Measurements from ENCODE around the gene STUM. TPM values are rescaled to one million over a fixed set of nuclear protein-coding genes. Genes with fewer than 3 reads are reported as not detected.

Gene STUM
- total RNA-seq, 1 donor from 2014 or later = 0.86 TPM

DNA sequence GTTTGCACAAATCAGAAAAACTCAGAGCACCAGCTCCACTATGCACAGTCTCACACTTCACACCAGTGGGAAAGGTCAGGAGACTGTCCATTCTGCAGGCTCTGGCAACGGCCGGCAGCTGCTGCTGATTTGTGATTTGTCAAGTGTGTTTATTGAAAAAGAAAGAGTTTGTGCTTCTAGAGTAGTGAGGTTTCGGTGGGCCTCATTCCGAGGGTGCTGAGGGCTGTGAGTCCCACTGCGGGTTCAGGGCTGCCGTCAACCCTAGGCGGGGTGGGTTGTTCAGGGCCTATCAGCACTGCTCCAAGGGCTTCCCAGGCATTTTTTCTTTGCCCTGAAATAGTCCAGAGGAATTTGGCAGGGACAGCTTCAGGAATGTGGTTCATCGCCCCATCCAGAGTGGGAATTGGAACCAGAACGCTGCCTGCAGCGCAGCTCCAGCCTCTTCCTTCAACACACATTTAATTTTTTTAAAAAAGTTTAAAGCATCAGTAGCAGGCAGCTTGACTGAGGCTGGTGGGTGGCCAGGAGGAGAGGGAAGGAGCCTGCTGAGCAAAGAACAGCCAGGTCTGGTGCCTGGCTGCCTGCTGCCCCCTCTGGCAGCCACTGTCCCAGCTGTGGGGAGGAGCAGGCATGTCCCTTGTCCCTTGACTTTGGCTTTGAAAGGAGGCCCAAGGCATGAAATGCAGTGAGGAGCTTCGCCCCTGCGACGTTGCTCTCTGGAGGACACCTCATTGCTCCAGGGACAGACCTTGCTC, 19.7 kb downstream of the STUM start:
- peaks cover 7% of the 10 kb centered on the region for H3K27me3 Mint-ChIP-seq (ENCODE audit: low read depth)
- no peak for DNase-seq (ENCODE audit: low read depth, low spot score)
- H3K4me1 Mint-ChIP-seq = peaks cover 7% of the 10 kb centered on the region
- no peaks in the 10 kb centered on the region for H3K36me3 Mint-ChIP-seq (ENCODE audit: low read depth)
- TF ChIP-seq CTCF (conservative IDR thresholded peaks at IDR 0.05) = peak; percentile 35
- peaks cover 2% of the 10 kb centered on the region for H3K9me3 Mint-ChIP-seq
- no peak overlapping the region for H3K4me3 Mint-ChIP-seq
- no peak overlapping the region for H3K27ac Mint-ChIP-seq (ENCODE audit: unreplicated experiment)

DNA sequence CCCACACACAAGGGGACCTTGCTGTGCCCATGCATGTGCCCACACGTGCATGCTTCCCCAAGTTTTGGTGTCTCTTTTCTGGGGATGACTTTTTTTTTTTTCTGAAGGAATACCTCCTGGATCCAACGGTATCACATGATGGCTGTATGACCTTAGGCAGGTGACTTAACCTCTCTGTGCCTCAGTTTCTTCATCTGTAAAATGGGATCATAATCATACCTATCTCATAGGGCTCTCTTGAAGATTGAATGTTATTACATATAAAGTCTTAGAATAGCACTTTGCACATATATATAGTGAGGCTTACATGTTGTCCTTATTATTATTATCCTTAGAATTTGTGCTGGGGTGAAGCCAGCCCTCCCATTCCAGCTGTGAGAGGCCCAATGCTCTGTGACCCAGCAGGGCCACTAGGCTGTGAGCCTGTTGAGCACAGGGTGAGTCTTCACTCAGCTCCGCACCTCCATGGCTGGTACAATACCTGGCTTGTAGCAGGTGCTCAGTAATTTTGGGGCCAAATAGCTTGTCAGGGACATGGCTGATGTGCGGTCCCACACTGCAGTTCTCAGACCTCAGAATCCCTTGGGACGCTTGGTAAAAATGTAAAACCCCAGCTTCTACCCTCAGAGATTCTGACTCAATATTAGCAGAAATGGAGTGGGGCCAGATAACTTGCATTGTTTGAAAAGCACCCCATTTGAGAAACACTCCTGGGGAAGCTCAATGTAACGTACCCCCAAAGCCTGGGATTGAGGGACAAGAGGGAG, 20.6 kb downstream of the STUM start:
- peaks cover under 1% of the 10 kb centered on the region for H3K9me3 Mint-ChIP-seq
- peaks cover 7% of the 10 kb centered on the region for H3K27me3 Mint-ChIP-seq (ENCODE audit: low read depth)
- no peak overlapping the region for H3K4me3 Mint-ChIP-seq
- TF ChIP-seq CTCF (conservative IDR thresholded peaks at IDR 0.05) = no peak
- H3K36me3 Mint-ChIP-seq (ENCODE audit: low read depth) = no peaks in the 10 kb centered on the region
- DNase-seq (ENCODE audit: low read depth, low spot score) = no peak
- no peak overlapping the region for H3K27ac Mint-ChIP-seq (ENCODE audit: unreplicated experiment)
- peaks cover 7% of the 10 kb centered on the region for H3K4me1 Mint-ChIP-seq

DNA sequence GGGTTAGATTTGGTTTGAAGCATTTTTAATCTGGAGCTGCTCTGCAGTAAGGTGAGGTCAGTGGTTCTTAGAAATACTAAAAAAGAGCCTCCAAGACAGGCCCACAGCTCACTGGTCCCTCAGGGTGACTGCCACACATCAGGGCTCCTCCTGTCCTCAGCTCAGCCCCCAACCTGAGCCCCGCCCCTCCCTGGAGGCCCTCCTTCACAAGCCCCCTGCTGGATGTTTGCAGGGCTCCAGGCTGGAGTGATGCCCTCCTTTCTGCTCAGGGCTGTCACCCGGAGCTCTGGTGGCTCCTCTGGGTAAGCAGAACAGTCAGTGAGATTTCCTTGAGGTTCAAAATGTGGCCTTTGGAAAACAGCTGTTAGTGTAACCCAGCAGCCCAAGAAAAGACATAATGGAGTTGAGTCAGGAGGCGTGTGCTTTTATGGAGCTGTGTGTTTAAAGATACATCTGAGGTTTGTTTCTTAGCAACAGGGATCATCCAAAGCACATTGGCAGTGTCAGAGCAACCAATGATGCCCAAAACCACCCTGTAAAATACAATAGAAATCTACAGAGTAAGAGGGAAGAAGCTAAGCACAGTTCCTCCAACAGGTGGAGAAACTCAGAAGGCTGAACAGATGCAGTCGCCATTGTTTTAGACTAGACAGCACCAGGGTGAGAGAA, 21.4 kb downstream of the STUM start:
- Mint-ChIP-seq H3K4me3 (no peak overlapping the region), H3K36me3 (ENCODE audit: low read depth) (no peaks in the 10 kb centered on the region), H3K4me1 (peaks cover 7% of the 10 kb centered on the region), H3K27me3 (ENCODE audit: low read depth) (peaks cover 7% of the 10 kb centered on the region), H3K27ac (ENCODE audit: unreplicated experiment) (no peak overlapping the region), H3K9me3 (no peaks in the 10 kb centered on the region)
- DNase-seq (ENCODE audit: low read depth, low spot score) = peak; percentile 45
- peak; percentile 56 for TF ChIP-seq CTCF (conservative IDR thresholded peaks at IDR 0.05)

GRCh38 chr1:226571893-226572292, 23.3 kb downstream of the STUM start:
- no peak overlapping the region for H3K27ac Mint-ChIP-seq (ENCODE audit: unreplicated experiment)
- H3K9me3 Mint-ChIP-seq = no peaks in the 10 kb centered on the region
- TF ChIP-seq CTCF (conservative IDR thresholded peaks at IDR 0.05) = no peak
- H3K4me3 Mint-ChIP-seq = no peak overlapping the region
- H3K27me3 Mint-ChIP-seq (ENCODE audit: low read depth) = peaks cover 5% of the 10 kb centered on the region
- no peak for DNase-seq (ENCODE audit: low read depth, low spot score)
- H3K4me1 Mint-ChIP-seq = peaks cover 7% of the 10 kb centered on the region
- H3K36me3 Mint-ChIP-seq (ENCODE audit: low read depth) = no peaks in the 10 kb centered on the region

- peaks cover 2% of the 10 kb centered on the region for H3K27me3 Mint-ChIP-seq (ENCODE audit: low read depth)
- H3K4me3 Mint-ChIP-seq = no peak overlapping the region
- no peaks in the 10 kb centered on the region for H3K36me3 Mint-ChIP-seq (ENCODE audit: low read depth)
- no peak overlapping the region for H3K27ac Mint-ChIP-seq (ENCODE audit: unreplicated experiment)
- no peaks in the 10 kb centered on the region for H3K9me3 Mint-ChIP-seq
- H3K4me1 Mint-ChIP-seq = peaks cover 11% of the 10 kb centered on the region
- DNase-seq (ENCODE audit: low read depth, low spot score) = no peak
- TF ChIP-seq CTCF (conservative IDR thresholded peaks at IDR 0.05) = no peak
These were observed 23.8 kb downstream of the STUM start for GRCh38 chr1:226572325-226572726.
